Measurements from ENCODE around the gene VPS37B.
A peak's percentile ranks its signal among the peaks of the same experiment; 100 is the strongest.
"Not testable (repeated sequence)": the region's sequence is repeated elsewhere in the genome, so short reads cannot be mapped to it uniquely, and the experiment has no call there.

The VPS37B gene, protein sequence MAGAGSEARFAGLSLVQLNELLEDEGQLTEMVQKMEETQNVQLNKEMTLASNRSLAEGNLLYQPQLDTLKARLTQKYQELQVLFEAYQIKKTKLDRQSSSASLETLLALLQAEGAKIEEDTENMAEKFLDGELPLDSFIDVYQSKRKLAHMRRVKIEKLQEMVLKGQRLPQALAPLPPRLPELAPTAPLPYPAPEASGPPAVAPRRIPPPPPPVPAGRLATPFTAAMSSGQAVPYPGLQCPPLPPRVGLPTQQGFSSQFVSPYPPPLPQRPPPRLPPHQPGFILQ

DNA sequence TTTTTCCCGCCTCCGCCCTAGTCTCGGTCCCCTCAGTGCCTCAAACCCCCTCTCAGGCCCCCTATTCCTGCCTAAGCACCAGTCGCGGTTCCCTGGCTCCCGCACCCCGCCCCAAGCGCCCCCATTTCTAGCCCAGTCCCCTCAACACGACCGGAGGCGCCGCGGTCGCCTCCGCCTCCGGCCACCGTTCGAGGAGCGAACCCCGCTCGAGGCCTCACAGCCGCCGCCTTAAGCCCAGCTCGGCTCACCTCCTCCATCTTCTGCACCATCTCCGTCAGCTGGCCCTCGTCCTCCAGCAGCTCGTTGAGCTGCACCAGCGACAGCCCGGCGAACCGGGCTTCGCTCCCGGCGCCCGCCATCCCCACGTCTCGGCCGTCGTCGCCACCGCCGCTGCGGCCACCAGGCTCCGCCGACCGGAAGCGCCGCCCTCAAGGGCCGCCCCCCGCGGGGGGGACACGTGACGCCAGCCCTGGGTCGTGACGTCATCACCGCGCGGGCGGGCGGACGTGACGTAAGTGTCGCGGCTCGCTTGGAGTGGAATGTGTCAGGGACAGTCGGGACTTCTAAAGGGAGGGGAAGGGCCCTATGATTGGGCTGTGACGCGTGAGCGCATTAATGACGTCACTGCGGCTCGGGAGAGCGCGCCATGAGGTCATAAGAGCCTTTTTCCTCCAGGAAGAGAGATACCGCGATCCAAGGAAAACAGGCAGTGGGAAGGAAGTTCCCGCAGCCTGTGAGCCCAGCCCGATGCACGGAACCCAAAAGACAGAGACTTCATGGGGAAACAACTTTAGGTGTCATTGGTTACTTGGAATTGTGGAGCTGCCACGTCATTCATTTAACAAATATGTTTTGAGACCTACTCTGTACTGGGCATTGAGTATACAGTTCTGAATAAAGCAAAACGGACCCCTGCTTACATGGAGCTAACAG, at the start of gene VPS37B:
TSS of gene VPS37B (minus strand) at position 421 of the 933 bp plus-strand sequence. CDS start at position 359, 62 bp downstream.
- no peak for FAIRE-seq

DNA sequence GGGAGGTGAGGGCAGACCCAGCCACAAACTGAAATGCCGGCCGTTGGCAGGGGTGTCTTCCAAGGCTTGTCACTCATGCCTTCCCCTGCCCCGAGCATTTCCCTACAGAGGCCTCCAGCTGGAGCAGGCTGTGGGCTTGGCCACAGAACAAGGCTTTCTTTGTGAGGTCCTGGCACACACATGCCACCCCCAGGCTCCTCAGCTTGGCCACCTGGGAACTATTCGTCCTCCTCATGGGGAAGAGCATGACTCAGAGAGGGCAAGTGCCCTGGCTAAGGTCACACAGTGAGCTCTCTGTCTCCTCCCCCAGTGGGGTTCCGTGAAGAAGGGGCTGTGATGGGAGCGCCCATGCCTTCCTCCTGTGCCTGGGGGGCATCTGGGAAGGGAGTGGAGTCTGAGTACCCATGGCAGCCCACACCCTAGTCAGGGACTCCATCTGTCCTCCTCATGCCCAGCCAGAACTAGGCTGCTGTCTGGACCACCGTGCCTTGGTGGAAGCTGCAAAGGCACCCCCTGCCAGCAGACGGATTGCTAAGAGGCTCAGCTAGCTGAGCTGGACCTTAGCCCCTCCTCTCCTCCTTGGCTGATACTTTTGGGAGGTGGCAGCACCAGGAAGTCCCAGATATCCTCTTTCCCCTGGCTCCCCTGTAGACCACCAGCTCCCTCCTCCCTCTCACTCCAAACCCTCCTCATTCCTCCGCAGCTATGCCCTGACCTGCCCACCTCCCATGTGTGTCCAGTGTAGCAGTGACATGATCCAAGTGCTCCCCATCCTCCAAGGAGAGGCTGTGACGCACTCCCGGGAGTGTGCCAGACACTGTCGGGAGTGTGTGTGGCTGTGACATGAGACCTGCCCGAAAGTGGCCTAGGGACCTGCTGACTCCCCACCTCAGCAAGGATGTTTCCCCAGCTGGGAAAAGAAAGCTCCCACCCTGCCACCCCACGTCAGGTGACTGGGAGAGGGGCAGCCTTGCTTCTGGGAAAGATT, 49.0 kb upstream of the VPS37B start:
- no peak for FAIRE-seq

DNA sequence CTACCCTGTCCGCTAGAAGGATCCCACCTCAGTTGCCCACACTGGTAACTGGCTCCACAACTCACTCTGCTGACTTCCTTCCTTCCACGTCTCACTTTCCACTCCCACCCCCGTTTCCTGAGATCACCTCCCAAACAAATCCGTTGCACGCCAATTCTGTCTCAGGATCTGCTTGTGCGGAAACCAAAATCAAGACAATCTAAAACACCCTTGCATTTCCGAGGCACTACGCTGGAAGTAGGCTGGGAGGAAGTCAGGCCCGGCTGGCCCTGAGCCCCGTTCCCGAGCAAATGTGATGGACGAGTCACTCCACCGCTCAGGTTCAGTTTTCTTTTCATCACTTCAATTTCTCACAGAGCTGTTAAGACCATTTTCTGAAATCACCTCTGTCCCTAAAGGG, 47.3 kb upstream of the VPS37B start:
- no peak for FAIRE-seq

DNA sequence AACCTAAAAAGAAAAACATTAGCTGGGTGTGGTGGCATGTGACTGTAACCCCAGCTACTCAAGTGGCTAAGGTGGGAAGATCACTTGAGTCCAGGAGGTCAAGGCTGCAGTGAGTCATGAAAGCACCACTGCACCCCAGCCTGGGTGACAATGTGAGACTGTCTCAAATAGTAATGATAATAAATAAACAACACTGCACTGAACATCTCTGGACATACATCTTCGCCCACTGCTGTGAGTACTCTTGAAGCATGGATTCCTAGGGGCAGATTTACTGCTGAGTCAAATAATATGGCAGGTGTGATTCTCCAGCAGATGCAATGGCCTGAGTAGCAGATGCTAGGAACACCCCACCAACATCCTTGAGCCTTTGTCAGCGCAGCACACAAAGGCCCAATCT, 46.7 kb upstream of the VPS37B start:
- FAIRE-seq = no peak

DNA sequence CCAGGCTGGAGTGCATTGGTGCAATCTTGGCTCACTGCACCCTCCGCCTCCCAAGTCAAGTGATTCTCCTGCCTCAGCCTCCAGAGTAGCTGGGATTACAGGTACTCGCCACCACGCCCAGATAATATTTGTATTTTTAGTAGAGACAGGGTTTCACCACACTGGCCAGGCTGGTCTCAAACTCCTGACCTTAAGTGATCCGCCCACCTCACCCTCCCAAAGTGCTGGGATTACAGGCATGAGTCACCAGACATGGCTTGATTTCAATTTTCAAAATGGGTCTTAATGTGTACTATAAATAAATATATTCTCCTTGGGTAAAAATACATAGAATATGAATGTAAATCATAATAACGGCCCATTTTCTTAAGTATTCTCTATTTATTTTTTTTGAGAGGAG, 45.4 kb upstream of the VPS37B start:
- FAIRE-seq = not testable (repeated sequence)

DNA sequence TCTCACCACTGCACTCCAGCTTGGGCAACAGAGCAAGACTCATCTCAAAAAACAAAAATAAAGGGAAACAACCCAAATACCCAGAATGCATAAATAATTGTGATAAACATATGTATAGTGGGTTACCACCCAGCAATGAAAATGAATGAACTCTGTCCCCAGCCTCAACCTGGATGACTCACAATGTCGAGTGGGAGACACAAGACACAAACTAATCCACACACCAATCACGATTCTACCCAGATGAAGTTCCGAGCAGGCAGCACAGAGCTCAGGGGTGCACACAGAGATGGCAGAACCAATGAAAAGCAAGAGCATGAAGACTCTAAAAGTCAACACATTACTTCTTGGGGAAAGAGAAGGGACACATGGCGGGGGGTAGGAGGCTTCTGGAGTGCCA, 43.2 kb upstream of the VPS37B start:
- no peak for FAIRE-seq

DNA sequence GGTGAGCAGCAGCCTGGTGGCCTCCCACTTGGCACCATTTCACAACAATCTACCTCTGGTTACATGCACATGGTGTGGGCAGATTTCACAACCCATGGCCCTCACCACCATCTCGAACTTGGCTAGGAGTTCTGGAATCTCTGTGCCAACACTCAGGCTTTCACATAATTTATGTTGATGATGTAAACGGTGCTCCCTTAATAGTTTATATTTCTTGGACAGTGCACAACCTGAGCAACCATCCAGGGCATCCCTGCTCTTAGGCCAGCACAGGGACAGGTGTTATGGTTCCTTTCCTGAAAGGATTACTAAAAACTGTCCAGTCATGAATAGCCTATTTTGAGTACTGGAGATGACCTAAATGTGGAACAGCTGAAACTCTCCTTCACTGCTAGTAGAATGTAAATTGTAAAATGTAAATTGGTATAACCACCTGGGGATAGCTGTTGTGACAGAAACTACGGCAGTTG, 41.7 kb upstream of the VPS37B start:
- no peak for FAIRE-seq

DNA sequence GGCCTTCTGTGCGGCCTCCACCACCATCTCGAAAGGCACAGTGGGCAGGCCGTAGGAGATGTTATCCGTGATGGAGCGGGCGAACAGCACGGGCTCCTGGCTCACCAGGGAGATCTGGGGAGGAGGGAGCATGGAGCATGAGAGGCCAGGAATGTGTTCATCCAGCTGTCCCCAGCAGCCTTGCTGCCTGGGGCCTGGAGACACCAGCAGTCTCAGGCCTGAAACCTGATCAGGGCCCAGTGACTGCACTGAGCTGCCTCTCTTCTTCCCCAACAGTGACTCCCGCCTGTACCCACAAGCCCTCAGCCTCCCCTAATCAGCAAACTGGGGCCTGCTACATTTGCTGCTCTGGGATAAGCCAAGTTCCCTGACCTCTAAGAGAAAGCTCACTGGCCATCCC, 39.4 kb upstream of the VPS37B start:
- FAIRE-seq = no peak

DNA sequence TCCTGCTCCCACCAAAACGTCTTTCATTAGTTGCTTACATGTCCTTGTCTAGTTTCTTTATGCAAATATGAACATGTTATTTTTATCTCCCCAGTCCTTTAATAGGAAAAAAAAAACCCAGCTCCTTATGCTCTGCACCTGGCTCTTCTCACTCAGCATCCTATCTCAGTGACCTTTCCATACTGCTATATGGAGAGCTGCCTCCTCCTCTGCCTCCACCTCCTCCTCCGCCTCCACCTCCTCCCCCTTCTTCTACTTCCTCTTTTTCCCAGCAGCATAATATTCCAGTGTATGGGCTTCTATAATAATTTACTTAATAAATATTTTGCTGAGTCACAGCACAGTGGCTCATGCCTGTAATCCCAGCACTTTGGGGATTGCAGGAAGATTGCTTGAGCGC, 38.8 kb upstream of the VPS37B start:
- no peak for FAIRE-seq

DNA sequence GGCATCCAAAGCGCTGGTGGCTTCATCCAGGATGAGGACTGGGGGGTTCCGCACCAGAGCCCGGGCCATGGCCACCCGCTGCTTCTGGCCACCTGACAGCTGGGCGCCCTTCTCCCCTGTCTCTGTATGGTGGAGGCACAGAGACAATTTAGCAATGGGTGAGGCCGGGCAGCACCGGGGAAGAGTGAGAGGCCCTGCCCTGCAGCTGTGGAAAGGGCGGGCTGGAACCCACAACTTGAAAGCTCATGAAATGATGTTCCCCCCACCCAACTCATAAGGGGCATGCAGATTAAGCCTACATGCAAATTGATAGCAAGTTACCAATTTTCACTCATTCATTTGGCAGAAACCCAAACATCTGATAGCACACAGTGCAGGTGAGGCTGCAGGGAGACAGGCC, 36.3 kb upstream of the VPS37B start:
- FAIRE-seq = no peak

DNA sequence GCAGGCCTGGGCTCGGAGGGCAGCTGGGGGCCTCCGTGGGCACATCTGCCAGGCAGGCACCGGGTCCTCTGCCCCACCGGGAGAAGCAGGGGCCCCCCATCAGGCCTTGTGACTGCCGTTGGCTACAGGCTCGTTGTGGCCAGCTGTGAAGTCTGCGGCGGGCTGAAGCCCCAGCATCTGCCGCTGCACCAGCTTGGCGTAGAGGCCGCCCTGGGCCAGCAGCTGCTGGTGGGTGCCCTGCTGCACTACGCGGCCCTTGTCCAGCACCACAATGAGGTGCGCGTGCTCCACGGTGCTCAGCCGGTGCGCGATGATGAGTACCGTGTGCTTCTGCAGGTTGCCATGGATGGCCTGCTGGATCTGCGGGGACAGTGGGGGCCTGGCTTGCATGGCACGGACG, 33.9 kb upstream of the VPS37B start:
- FAIRE-seq = no peak

DNA sequence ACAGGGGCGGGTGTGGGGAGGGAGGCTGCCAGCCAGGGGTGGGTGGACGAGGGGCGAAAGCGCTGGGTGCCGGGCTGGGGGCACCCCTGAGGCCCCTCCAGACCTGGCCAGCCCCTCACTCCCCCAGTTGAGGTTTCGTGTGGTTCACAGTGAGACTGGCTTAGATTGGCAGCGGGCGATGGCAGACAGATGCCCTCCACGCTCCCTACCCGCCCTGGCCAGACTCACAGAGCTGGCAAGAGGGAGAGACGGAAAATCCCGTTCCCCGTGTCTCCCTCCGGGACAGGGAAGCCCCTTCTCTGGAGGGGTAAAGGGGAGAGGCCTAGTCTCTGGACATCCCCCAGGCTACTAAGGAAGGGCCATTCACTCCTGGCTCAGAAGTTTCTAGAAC, 33.2 kb upstream of the VPS37B start:
- no peak for FAIRE-seq

DNA sequence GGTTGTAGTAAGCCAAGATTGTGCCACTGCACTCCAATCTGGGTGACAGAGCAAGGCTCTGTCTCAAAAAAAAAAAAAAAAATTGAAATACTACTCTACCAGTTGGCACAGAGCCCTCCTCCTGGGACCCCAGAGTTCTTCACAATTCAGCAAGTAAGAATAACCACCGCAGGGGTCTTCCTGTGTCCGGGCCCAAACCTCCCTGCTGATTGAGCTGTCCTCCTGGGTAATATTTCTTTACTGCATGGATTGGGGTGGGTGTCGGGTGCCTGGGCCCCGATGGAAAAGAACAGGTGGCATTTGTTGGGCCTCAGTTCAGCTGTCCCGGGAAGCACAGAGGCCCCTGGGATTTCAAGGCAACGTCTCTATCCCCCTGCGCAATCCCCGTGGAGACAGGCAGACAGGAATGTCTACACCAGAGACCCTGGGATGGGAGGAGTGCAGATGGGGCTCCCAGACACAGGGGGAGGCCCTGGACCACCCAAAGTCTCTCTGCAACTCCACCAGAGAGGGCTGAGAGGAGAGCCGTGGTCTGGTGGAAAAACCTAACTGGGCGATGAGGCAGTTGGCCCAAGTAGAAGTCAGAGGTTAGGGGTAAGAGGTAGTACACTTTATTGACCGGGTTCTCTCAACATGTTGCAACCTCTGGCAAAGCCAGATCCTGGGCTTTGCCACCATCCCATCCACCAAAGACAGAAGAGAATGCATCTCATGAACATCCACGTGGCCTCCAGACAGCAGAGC, 32.7 kb upstream of the VPS37B start:
- FAIRE-seq = no peak

DNA sequence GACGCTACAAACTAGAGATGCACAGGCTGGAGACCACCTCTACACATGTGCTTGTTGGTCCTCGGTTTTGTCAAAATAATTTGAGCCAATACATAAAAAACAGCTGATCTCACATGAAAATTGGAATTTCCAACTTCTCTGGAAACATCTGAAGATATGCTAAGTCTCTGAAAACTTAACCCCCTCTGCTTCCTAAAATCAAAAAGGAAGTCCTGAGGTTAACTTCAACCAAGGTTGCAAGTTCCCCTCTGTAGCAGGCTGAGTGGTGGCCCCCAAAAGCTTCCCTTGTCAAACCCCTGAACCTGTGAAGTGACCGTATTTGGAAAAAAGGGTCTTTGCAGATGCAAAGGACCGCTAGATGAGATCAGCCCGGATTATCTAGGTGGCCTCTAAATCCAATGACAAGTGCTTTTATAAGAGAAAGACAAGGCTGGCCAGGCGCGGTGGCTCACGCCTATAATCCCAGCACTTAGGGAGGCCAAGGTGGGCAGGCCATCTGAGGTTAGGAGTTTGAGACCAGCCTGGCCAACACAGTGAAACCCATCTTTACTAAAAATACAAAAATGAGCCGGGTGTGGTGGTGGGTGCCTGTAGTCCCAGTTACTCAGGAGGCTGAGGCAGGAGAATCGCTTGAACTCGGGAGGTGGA, 32.0 kb upstream of the VPS37B start:
- no peak for FAIRE-seq

DNA sequence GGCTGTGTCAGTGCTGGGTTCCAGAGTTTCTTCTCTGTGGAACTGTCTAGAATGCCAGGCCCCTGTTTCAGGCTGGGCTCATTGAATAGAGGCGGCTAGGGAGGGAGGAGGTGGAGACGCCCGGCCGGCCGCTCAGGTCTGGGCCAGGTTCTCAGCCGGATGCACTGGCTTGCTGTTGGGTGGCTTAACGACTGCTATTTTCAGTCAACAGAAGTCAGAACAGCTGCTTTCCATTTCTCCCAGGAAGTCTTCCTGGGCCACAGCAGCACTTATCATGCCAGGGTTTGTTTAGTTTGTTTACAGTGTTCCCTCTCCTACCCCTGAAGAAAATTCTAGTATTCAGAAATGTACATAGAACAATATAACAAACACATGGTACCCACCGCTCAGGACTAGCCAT, 26.0 kb upstream of the VPS37B start:
- no peak for FAIRE-seq

DNA sequence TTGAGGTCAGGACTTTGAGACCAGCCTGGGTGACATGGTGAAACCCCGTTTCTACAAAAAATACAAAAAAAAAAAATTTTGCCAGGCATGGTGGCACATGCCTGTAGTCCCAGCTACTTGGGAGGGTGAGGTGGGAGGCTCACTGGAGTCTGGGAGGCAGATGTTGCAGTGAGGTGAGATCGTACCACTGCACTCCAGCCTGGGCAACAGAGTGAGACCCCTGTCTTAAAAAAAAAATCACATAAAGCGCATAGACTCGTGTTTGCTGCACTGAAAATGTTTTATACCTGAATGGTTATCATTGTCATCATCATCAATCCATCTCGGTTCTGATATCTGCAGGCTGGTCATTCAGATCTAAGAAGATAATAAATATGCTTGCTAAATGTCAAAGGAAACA, 24.8 kb upstream of the VPS37B start:
- no peak for FAIRE-seq

DNA sequence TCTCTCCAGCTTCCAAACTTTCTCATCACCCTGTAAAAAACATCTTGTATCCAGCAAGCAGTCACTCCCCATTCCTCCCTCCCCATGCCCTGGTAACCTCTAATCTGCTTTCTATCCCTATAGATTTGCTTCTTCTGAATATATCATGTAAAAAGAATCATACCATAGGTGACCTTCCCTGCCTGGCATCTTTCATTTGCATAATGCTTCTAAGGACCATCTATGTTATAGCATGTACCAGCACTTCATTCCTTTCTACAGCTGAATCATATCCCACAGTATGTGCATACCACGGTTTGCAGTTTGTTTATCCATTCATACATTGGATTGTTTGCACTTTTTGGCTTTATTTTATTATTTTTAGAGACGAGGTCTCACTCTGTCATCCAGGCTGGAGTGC, 22.9 kb upstream of the VPS37B start:
- no peak for FAIRE-seq

DNA sequence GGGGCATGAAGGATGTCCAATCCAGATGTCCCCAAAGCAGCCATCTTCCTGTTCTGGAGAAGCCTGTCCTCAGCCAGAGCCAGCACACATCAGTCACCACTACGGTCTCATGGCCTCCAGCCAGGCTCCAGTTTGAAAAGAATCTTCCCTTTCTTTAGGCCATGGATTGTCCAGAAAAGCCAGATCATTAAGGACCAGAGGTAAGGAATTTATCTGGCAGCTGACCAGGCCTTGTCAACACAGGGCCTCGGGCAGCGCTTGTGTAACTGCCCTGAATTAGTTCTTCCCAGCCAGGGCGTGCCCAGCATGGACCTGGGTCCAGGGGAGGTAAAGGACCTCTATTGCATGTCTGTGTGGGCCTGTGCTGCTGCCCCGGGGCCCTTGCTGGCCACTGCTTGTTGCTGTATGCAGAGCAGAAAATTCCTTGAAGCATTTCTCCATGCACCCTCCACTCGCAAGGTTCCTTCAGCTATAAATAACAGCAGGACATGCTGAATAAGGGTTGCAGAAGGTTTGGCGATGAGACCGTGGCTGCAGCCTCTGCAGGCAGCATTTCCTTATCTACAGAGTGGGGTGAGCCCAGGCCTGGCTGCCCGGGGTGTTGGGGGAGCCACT, 21.7 kb upstream of the VPS37B start:
- no peak for FAIRE-seq

DNA sequence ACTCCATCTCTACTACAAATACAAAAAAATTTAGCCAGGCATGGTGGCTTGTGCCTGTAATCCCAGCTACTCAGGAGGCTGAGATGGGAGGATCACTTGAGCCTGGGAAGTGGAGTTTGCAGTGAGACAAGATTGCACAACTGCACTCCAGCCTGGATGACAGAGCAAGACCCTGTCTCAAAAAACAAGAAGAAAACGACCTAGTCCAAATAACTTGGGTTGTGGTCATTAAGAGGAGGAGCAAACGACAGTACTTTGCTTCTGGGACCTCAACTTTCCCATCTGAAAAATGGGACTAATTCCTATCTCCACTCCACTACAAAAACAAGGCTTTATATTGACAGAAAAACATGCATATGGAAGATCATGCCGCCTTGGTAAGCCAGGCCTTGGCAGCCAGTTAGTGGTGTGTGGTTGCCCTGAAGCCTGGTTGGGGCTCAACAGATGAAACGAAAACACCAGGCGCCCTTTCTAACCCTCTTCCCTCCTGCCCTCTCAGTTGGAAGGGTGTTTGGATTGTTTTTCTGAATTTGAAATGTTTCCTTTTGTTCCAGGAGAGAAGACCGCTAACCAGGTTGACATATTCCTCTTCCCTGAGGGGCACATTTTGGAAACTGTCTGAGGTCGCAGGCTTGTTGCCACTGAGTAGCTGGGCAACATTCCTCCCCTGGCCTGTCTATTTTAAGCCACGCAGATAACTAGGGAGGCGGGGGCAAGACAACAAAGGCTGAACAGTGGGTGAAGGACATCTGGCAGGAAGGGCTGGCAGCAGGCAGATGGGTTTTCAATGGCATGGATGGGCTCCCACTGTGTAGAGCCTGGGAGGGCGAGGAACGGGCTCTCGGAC, 13.7 kb upstream of the VPS37B start:
- no peak for FAIRE-seq

DNA sequence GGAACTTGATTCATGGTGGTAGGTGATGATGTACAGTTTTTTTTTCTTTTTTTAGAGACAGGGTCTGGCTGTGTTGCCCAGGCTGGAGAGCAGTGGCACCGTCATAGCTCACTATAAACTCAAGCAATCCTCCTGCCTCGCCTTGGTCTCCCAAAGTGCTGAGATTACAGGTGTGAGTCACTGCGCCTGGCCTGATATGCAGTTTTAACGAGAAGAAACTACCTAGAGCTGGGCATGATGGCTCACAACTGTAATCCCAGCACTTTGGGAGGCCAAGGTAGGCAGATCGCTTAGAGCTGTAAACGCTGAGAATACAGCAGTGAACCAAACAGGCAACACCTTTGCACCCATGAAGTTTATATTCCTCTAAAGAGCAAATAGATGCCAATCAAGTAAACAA, 13.0 kb upstream of the VPS37B start:
- FAIRE-seq = peak; percentile 84
